Amygdala (tissue), 56 donors: ENCODE measurements around the gene HBS1L.

Experiments used
- DNase-seq, 56 donors: peaks; one replicate each; lab custom pipeline; 2025; lab: John Stamatoyannopoulos, UW

The HBS1L gene

GRCh38 chr6:134954272-134955000, 100.2 kb downstream of the HBS1L start:
- no peak for DNase-seq

GRCh38 chr6:134951494-134952263, 102.9 kb downstream of the HBS1L start:
- DNase-seq, result no peak

GRCh38 chr6:134950482-134950881, 104.1 kb downstream of the HBS1L start:
- no peak for DNase-seq

- DNase-seq, result no peak
These were observed 104.7 kb downstream of the HBS1L start, which contains the start of gene ALDH8A1 for GRCh38 chr6:134949927-134950326. TSS of gene ALDH8A1 (minus strand) at chr6:134950101. CDS start at chr6:134950053, 48 bp downstream.

GRCh38 chr6:134948691-134949090, 105.9 kb downstream of the HBS1L start:
- DNase-seq, result no peak

GRCh38 chr6:134948142-134948541, 106.5 kb downstream of the HBS1L start:
- no peak for DNase-seq

GRCh38 chr6:134945045-134945444, 109.6 kb downstream of the HBS1L start:
- DNase-seq, result no peak

GRCh38 chr6:134943522-134944111, 111.0 kb downstream of the HBS1L start:
- DNase-seq, result no peak

- no peak for DNase-seq
These were observed 115.7 kb downstream of the HBS1L start for GRCh38 chr6:134938896-134939295.

- DNase-seq, result no peak
These were observed 117.2 kb downstream of the HBS1L start for GRCh38 chr6:134937426-134937825.

- no peak for DNase-seq
These were observed 117.7 kb downstream of the HBS1L start for GRCh38 chr6:134936931-134937330.

- no peak for DNase-seq
These were observed 118.1 kb downstream of the HBS1L start for GRCh38 chr6:134936476-134936875.

GRCh38 chr6:134934793-134935485, 119.7 kb downstream of the HBS1L start:
- DNase-seq, result no peak

- DNase-seq, result no peak
These were observed 121.8 kb downstream of the HBS1L start for GRCh38 chr6:134932535-134933470.

GRCh38 chr6:134932098-134932497, 122.5 kb downstream of the HBS1L start:
- DNase-seq, result no peak

- no peak for DNase-seq
These were observed 124.2 kb downstream of the HBS1L start for GRCh38 chr6:134930463-134930862.

- no peak for DNase-seq
These were observed 126.3 kb downstream of the HBS1L start for GRCh38 chr6:134928151-134928900.

GRCh38 chr6:134925800-134926199, 128.8 kb downstream of the HBS1L start:
- no peak for DNase-seq

GRCh38 chr6:134921721-134922261, 132.8 kb downstream of the HBS1L start:
- no peak for DNase-seq
